Pancreas (tissue), 10 donors: Measurements from ENCODE around the gene KDM3B. TPM values are rescaled to one million over a fixed set of nuclear protein-coding genes. Genes with fewer than 3 reads are reported as not detected.
"Not testable (repeated sequence)": the region's sequence is repeated elsewhere in the genome, so short reads cannot be mapped to it uniquely, and the experiment has no call there.

Experiments used
- ATAC-seq, 4 donors: fragments of 200-7000 bp; cut with Tn5 transposase; one replicate each; pipeline versions ENCODE4 v1.8.0 to v1.9.1; 2020; ENCODE audit warnings: mild to moderate bottlenecking in 4 of 4, moderate library complexity in 4 of 4
- DNase-seq, 6 donors: peaks; one replicate each; pipeline ENCODE4 v3.0.0-alpha.2; 2020
- FAIRE-seq: peaks from 2 replicates; lab custom pipeline; 2012; peaks lifted over from hg19 to GRCh38; lab: Jason Lieb, UNC
- H3K27ac ChIP-seq, 4 donors: fragments of 200-600 bp; sonication (generic); 1 replicate in 3 of 4; 2 replicates in 1 of 4; pipeline versions ENCODE4 v1.5.0 to v1.8.0; 2020
- H3K27me3 ChIP-seq, 4 donors: fragments of 200-600 bp; one replicate each; pipeline ENCODE4 v1.8.0; 2021
- H3K36me3 ChIP-seq, 3 donors: fragments of 200-600 bp; sonication (generic) in 1 of 3; one replicate each; pipeline versions ENCODE4 v1.5.0 to v1.8.0; 2020 to 2021
- H3K4me1 ChIP-seq, 3 donors: fragments of 200-600 bp; one replicate each; pipeline ENCODE4 v1.8.0; 2021
- H3K4me3 ChIP-seq, 4 donors: fragments of 200-600 bp; sonication (generic) in 2 of 4; one replicate each; pipeline versions ENCODE4 v1.5.0 to v1.8.0; 2020 to 2021
- H3K9me3 ChIP-seq, 4 donors: fragments of 200-600 bp; one replicate each; pipeline ENCODE4 v1.8.0; 2021
- WGBS, 2 donors: extraction: QIAGEN DNeasy Blood & Tissue Kit; methylation state at CpG; one replicate each; pipeline ENCODE4 v1.1.7; 2013; 5-methylcytosine and 5-hydroxymethylcytosine counted together
- intact Hi-C, 3 donors: fragments of 100-400 bp; cut with DNase I; formaldehyde crosslinking; loops; one replicate each; pipeline versions ENCODE4 v1.11.1 to v1.14.2; 2022
- polyA plus RNA-seq, 2 donors: library from polyadenylated mRNA; stranded (reverse); fragments of 200-250 nt; gene quantifications; one replicate each; pipeline ENCODE4 v1.2.3, GENCODE V29; 2013
- total RNA-seq, 6 donors: library from RNA; stranded (reverse); fragmentation: NEBNext Ultra II Directional in 4 of 6; extraction: Animal tissue kit (Norgen Biotek cat#: 25700) in 4 of 6; gene quantifications; one replicate each; pipeline versions ENCODE4 v1.2.1 to v1.2.4, GENCODE V29; 2021 to 2023
- TF ChIP-seq, protein P1 (sequence below), 4 donors: fragments of 200-600 bp; sonication (generic) in 3 of 4; IDR thresholded peaks; one replicate each; pipeline versions ENCODE4 v1.5.0 to v1.8.0; 2021; ENCODE audit warnings: antibody characterized with exemption in 4 of 4
- donor health status: healthy with polysubstance abuse.
- donor health status: DM: no; HTN: no; CAD: no; lungs with moderate emphysema.
- donor health status: DM: no; HTN: no; CAD: no.
- donor health status: control.
- donor health status: control.
- donor health status: Bipolar disorder and iron deficiency.
- donor health status: DM: yes; HTN: yes; CAD: no.
- donor health status: DM: no; HTN: no; CAD: no.
- donor health status: DM: no; HTN: no; CAD: no.
- donor health status: DM: yes; HTN: yes; CAD: no.

KDM3B gene
- total and polyA plus RNA-seq, 8 donors: 14.3 to 38.3 (median 24.9) TPM

DNA sequence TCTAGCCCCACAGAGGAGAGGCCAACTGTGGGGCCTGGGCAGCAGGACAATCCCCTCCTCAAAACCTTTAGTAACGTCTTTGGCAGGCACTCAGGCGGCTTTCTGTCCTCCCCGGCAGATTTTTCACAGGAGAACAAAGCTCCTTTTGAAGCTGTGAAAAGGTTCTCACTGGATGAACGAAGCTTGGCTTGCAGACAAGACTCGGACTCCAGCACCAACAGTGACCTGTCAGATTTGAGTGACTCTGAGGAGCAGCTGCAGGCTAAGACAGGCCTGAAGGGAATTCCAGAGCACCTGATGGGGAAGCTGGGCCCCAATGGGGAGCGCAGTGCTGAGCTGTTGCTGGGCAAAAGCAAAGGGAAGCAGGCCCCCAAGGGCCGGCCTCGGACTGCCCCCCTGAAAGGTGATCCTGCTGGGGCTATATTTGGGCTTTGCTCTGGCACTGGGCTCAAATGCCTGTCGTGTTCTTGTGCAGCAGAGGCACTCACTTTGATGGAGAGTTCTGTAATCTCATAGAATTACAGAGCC, 39.4 kb downstream of the KDM3B start:
- H3K27ac ChIP-seq: no peak overlapping the region
- intact Hi-C loops: no loop called here
- no peak overlapping the region for H3K4me3 ChIP-seq
- TF ChIP-seq, protein P1, sequence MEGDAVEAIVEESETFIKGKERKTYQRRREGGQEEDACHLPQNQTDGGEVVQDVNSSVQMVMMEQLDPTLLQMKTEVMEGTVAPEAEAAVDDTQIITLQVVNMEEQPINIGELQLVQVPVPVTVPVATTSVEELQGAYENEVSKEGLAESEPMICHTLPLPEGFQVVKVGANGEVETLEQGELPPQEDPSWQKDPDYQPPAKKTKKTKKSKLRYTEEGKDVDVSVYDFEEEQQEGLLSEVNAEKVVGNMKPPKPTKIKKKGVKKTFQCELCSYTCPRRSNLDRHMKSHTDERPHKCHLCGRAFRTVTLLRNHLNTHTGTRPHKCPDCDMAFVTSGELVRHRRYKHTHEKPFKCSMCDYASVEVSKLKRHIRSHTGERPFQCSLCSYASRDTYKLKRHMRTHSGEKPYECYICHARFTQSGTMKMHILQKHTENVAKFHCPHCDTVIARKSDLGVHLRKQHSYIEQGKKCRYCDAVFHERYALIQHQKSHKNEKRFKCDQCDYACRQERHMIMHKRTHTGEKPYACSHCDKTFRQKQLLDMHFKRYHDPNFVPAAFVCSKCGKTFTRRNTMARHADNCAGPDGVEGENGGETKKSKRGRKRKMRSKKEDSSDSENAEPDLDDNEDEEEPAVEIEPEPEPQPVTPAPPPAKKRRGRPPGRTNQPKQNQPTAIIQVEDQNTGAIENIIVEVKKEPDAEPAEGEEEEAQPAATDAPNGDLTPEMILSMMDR (IDR thresholded peaks at IDR 0.05): no peak
- 74 to 82% methylated on average over 9 of the region's 9 CpGs for WGBS, 2 donors
- no peaks in the 10 kb centered on the region for H3K4me1 ChIP-seq
- ATAC-seq (no peak), FAIRE-seq (no peak), DNase-seq (no peak)
- no peaks in the 10 kb centered on the region for H3K9me3 ChIP-seq
- peaks cover 2 to 36% (median 4%) of the 10 kb centered on the region in 3 donors for H3K36me3 ChIP-seq
- no peaks in the 10 kb centered on the region for H3K27me3 ChIP-seq

DNA sequence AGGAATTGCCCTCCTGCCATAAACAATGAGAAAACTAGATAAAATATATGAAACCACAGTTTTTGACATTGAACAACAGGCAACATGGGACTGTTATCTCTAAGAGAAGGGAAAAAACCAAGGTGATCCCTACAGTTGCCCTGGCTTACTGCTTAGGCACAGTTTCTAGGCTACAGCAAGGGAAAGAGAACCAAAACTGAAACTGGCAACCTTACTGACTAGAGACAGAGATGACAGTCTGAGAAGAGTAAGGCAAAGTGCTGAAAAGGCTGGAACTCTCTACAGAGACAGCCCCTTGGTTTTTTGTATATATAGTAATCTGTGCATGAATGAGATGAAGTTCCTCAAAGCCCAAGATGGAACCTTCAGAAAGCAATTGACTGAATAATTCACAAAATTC, 50.2 kb downstream of the KDM3B start:
- Histone ChIP-seq H3K4me3 (no peak overlapping the region), H3K4me1 (no peaks in the 10 kb centered on the region), H3K27ac (no peak overlapping the region), H3K36me3 (peaks cover 0 to 40% (median 9%) of the 10 kb centered on the region in 3 donors), H3K9me3 (no peaks in the 10 kb centered on the region), H3K27me3 (no peaks in the 10 kb centered on the region)
- ATAC-seq: no peak
- TF ChIP-seq, protein P1 (IDR thresholded peaks at IDR 0.05): no peak
- intact Hi-C loops: no loop called here
- DNase-seq: no peak
- no peak for FAIRE-seq

DNA sequence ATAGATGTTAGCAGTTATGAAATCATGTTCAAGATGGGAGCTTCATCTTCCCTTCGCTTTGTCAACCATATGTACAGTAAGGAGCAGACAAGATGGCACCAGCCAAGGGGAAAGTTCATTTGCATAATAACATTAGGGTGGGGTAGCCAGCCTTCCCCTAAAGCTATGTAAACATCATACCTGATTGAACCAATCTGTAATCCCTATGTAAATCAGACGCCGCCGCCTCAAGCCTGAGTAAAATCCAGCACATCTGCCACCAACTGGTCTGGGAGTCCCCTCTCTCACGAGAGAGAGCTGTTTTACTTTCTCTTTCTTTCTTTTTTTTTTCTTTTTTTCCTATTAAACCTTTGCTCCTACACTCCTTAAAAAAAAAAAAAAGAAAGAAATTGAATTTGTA, 55.5 kb downstream of the KDM3B start:
- TF ChIP-seq, protein P1 (IDR thresholded peaks at IDR 0.05): no peak
- Histone ChIP-seq H3K36me3 (peaks cover 0 to 12% (median 0%) of the 10 kb centered on the region in 3 donors), H3K9me3 (no peaks in the 10 kb centered on the region), H3K4me1 (no peaks in the 10 kb centered on the region), H3K4me3 (no peak overlapping the region), H3K27ac (no peak overlapping the region), H3K27me3 (no peaks in the 10 kb centered on the region)
- ATAC-seq (peak in 2 of 4 donors; percentile 35 to 46), DNase-seq (no peak), FAIRE-seq (no peak)
- 89 to 95% methylated on average over 5 of the region's 5 CpGs for WGBS, 2 donors
- intact Hi-C loops: no loop called here

DNA sequence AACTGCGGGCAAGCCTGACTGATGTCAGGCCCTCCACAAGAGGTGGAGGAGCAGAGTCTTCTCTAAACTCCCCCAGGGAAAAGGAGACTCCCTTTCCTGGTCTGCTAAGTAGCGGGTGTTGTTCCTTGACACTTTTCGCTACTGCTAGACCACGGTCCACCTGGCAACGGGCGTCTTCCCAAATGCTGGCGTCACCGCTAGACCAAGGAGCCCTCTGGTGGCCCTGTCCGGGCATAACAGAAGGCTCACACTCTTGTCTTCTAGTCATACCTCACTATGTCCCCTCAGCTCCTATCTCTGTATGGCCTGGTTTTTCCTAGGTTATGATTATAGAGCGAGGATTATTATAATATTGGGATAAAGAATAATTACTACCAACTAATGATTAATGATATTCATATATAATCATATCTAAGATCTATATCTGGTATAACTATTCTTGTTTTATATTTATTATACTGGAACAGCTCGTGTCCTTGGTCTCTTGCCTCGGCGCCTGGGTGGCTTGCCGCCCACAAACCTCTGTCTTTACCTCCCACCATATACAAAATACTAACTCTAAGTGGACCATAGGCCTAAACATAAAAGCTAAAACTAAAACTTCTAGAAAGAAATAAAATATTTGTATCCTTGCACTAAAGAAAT, 58.6 kb downstream of the KDM3B start:
- FAIRE-seq, H3K4me3 ChIP-seq, H3K27me3 ChIP-seq, H3K9me3 ChIP-seq, H3K27ac ChIP-seq, ATAC-seq, H3K4me1 ChIP-seq: not testable (repeated sequence)
- intact Hi-C loops: loop anchor here in 1 of 3 donors (10.0 kb wide), 1 partner anchor 186 kb away; no protein-coding TSS in a partner anchor
- 67 to 75% methylated on average over 13 of the region's 14 CpGs for WGBS, 2 donors
- DNase-seq: peak; percentile 32 to 71 (median 64)
- peaks cover 0 to 22% (median 10%) of the 10 kb centered on the region in 3 donors for H3K36me3 ChIP-seq
- TF ChIP-seq, protein P1 (IDR thresholded peaks at IDR 0.05): peak in 2 of 4 donors; percentile 26 to 33

DNA sequence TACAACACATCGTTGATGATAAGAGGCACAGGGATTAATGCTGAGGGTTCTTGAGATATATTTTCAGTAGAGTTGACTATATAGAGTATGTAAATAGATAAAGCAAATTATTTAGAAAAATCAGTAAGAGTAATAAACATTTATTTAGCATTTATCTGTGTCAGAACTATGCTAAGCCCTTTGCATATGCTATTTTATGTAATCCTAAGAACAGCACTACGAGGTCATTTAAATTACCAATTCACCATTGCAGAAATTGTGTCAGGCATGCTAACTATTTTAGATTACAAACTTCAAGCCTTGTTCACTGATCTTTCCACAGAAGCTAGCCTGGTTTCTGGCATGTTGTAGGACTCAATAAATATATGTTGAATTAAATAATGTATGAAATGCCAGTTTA, 66.0 kb downstream of the KDM3B start:
- no peak for ATAC-seq
- Histone ChIP-seq H3K4me1 (no peaks in the 10 kb centered on the region), H3K9me3 (no peaks in the 10 kb centered on the region), H3K36me3 (peaks cover 0 to 70% (median 41%) of the 10 kb centered on the region in 3 donors), H3K27ac (no peak overlapping the region), H3K27me3 (no peaks in the 10 kb centered on the region), H3K4me3 (no peak overlapping the region)
- DNase-seq: no peak
- no peak for FAIRE-seq
- WGBS, 2 donors: 76 to 79% methylated on average over 2 of the region's 2 CpGs
- intact Hi-C loops: loop anchor here in 1 of 3 donors (10.0 kb wide), 1 partner anchor 194 kb away; no protein-coding TSS in a partner anchor
- TF ChIP-seq, protein P1 (IDR thresholded peaks at IDR 0.05): no peak
